SK-N-SH (cell line): ENCODE results near the gene SPTBN1.
A peak's percentile ranks its signal among the peaks of the same experiment; 100 is the strongest.

Experiments
- CTCF ChIP-seq: fragments of 200-600 bp; sonication (generic); IDR thresholded peaks from 2 replicates; pipeline ENCODE4 v1.6.1; 2017; ENCODE audit warnings: antibody characterized with exemption, mild to moderate bottlenecking, moderate library complexity
- EP300 ChIP-seq, 2 experiments: IDR thresholded peaks; 2 replicates each; pipeline versions ENCODE4 v1.4.0 to v1.6.1; 2012; ENCODE audit warnings: borderline replicate concordance in 1 of 2, low read depth in 1 of 2, low read length in 1 of 2
- EZH2phosphoT487 ChIP-seq: fragments of 200-600 bp; sonication (generic); IDR thresholded peaks from 2 replicates; pipeline ENCODE4 v1.6.1; 2017; ENCODE audit warnings: low read depth, mixed run types, mild to moderate bottlenecking, antibody characterized with exemption, moderate library complexity, borderline replicate concordance
- FOXM1 ChIP-seq: IDR thresholded peaks from 2 replicates; pipeline ENCODE4 v1.4.0; 2012; ENCODE audit warnings: low read depth, mild to moderate bottlenecking
- GATA2 ChIP-seq: sonication (generic); formaldehyde crosslinking; IDR thresholded peaks from 2 replicates; pipeline ENCODE4 v1.5.0; 2020; ENCODE audit warnings: mild to moderate bottlenecking, missing genetic modification reagents
- NFIC ChIP-seq: IDR thresholded peaks from 2 replicates; pipeline ENCODE4 v1.4.0; 2012; ENCODE audit warnings: borderline replicate concordance
- POLR2AphosphoS5 ChIP-seq: IDR thresholded peaks from 2 replicates; pipeline ENCODE4 v1.6.1; 2012; ENCODE audit warnings: low read depth, low read length
- REST ChIP-seq: IDR thresholded peaks from 2 replicates; pipeline ENCODE4 v1.6.1; 2012; ENCODE audit warnings: mild to moderate bottlenecking, low read depth, low read length, moderate library complexity
- SIN3A ChIP-seq: IDR thresholded peaks from 2 replicates; pipeline ENCODE4 v1.6.1; 2012; ENCODE audit warnings: low read depth, mild to moderate bottlenecking, low read length, moderate library complexity, borderline replicate concordance
- SMC3 ChIP-seq: IDR thresholded peaks from 2 replicates; pipeline ENCODE4 v1.6.1; 2012; ENCODE audit warnings: low read depth, low read length, improper control_type of control experiment
- TAF1 ChIP-seq: IDR thresholded peaks from 2 replicates; pipeline ENCODE4 v1.6.1; 2012; ENCODE audit warnings: low read depth, mild to moderate bottlenecking, low read length, moderate library complexity, borderline replicate concordance
- USF2 ChIP-seq: fragments of 150-350 bp; IDR thresholded peaks from 2 replicates; pipeline ENCODE4 v1.6.1; 2017; ENCODE audit warnings: antibody characterized with exemption, low read length, low read depth, borderline replicate concordance
- ZBTB33 ChIP-seq: IDR thresholded peaks from 2 replicates; pipeline ENCODE4 v1.4.0; 2012; ENCODE audit warnings: low read depth, borderline replicate concordance

- no peak for TF ChIP-seq CTCF
- no peak for TF ChIP-seq NFIC
- TF ChIP-seq GATA2 (CRISPR knock-in tag), result no peak; the same call in 1 of the 2 replicates
- TF ChIP-seq POLR2AphosphoS5, result no peak
- TF ChIP-seq EP300 (IDR thresholded peaks at IDR 0.05; ENCODE audit: borderline replicate concordance in 1 of 2, low read depth in 1 of 2, low read length in 1 of 2), result no peak
- no peak for TF ChIP-seq USF2
- 0 out of 2 replicates have a peak, but pooled peaks have one; percentile 34 for TF ChIP-seq TAF1
- TF ChIP-seq ZBTB33, result no peak
- no peak for TF ChIP-seq EZH2phosphoT487
- no peak; the same call in 1 of the 2 replicates for TF ChIP-seq SMC3
- no peak for TF ChIP-seq REST
- no peak for TF ChIP-seq FOXM1
- no peak; the same call in 1 of the 2 replicates for TF ChIP-seq SIN3A
These were observed 1.3 kb downstream of the SPTBN1 start for GRCh38 chr2:54457323-54458023.
